Erythroblast (primary cell): ENCODE measurements around the gene LYRM1.

ENCODE experiments used
- GATA1 ChIP-seq: IDR thresholded peaks from 2 replicates; pipeline ENCODE4 v1.6.1; 2011; ENCODE audit warnings: low read depth, mild to moderate bottlenecking, control low read depth, low read length, moderate library complexity
- POLR2A ChIP-seq: IDR thresholded peaks from 2 replicates; pipeline ENCODE4 v1.6.1; 2011; ENCODE audit warnings: mild to moderate bottlenecking, low read length

DNA sequence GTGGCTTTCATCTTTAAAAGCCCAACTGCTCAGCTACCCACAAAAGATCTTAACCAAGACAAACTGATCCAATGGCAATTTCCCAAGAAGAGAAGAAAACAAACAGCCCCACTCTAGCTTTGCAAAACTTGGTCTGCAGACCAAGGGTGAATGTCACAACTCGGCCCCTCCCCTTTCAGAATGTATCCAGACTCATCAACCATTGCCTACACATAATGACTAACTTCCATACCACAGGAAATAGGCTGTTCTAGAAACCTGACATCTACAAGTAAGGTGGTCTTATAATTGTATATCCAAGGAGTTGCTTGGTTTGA lies 16.4 kb upstream of the LYRM1 start:
- TF ChIP-seq POLR2A: no peak
- TF ChIP-seq GATA1: no peak
